Pancreas (tissue), 10 donors: Measurements from ENCODE around the gene TAS2R43. TPM values are rescaled to one million over a fixed set of nuclear protein-coding genes. Genes with fewer than 3 reads are reported as not detected.

Experiments
- ATAC-seq, 4 donors: fragments of 200-7000 bp; cut with Tn5 transposase; one replicate each; pipeline versions ENCODE4 v1.8.0 to v1.9.1; 2020; ENCODE audit warnings: mild to moderate bottlenecking in 4 of 4, moderate library complexity in 4 of 4
- DNase-seq, 6 donors: peaks; one replicate each; pipeline ENCODE4 v3.0.0-alpha.2; 2020
- FAIRE-seq: peaks from 2 replicates; lab custom pipeline; 2012; peaks lifted over from hg19 to GRCh38; lab: Jason Lieb, UNC
- H3K27ac ChIP-seq, 4 donors: fragments of 200-600 bp; sonication (generic); 1 replicate in 3 of 4; 2 replicates in 1 of 4; pipeline versions ENCODE4 v1.5.0 to v1.8.0; 2020
- H3K27me3 ChIP-seq, 4 donors: fragments of 200-600 bp; one replicate each; pipeline ENCODE4 v1.8.0; 2021
- H3K36me3 ChIP-seq, 3 donors: fragments of 200-600 bp; sonication (generic) in 1 of 3; one replicate each; pipeline versions ENCODE4 v1.5.0 to v1.8.0; 2020 to 2021
- H3K4me1 ChIP-seq, 3 donors: fragments of 200-600 bp; one replicate each; pipeline ENCODE4 v1.8.0; 2021
- H3K4me3 ChIP-seq, 4 donors: fragments of 200-600 bp; sonication (generic) in 2 of 4; one replicate each; pipeline versions ENCODE4 v1.5.0 to v1.8.0; 2020 to 2021
- H3K9me3 ChIP-seq, 4 donors: fragments of 200-600 bp; one replicate each; pipeline ENCODE4 v1.8.0; 2021
- whole genome bisulfite sequencing, 2 donors: extraction: QIAGEN DNeasy Blood & Tissue Kit; methylation state at CpG; one replicate each; pipeline ENCODE4 v1.1.7; 2013; 5-methylcytosine and 5-hydroxymethylcytosine counted together
- intact Hi-C, 3 donors: fragments of 100-400 bp; cut with DNase I; formaldehyde crosslinking; loops; one replicate each; pipeline versions ENCODE4 v1.11.1 to v1.14.2; 2022
- polyA plus RNA-seq, 2 donors: library from polyadenylated mRNA; stranded (reverse); fragments of 200-250 nt; gene quantifications; one replicate each; pipeline ENCODE4 v1.2.3, GENCODE V29; 2013
- total RNA-seq, 6 donors: library from RNA; stranded (reverse); fragmentation: NEBNext Ultra II Directional in 4 of 6; extraction: Animal tissue kit (Norgen Biotek cat#: 25700) in 4 of 6; gene quantifications; one replicate each; pipeline versions ENCODE4 v1.2.1 to v1.2.4, GENCODE V29; 2021 to 2023
- TF ChIP-seq, protein P1 (sequence below), 4 donors: fragments of 200-600 bp; sonication (generic) in 3 of 4; IDR thresholded peaks; one replicate each; pipeline versions ENCODE4 v1.5.0 to v1.8.0; 2021; ENCODE audit warnings: antibody characterized with exemption in 4 of 4
- donor health status: healthy with polysubstance abuse.
- donor health status: DM: no; HTN: no; CAD: no; lungs with moderate emphysema.
- donor health status: DM: no; HTN: no; CAD: no.
- donor health status: control.
- donor health status: control.
- donor health status: Bipolar disorder and iron deficiency.
- donor health status: DM: yes; HTN: yes; CAD: no.
- donor health status: DM: no; HTN: no; CAD: no.
- donor health status: DM: no; HTN: no; CAD: no.
- donor health status: DM: yes; HTN: yes; CAD: no.

TAS2R43 gene
- total and polyA plus RNA-seq, 8 donors, result 0.16 to 0.28 (median 0.18) TPM; not detected in 3

DNA sequence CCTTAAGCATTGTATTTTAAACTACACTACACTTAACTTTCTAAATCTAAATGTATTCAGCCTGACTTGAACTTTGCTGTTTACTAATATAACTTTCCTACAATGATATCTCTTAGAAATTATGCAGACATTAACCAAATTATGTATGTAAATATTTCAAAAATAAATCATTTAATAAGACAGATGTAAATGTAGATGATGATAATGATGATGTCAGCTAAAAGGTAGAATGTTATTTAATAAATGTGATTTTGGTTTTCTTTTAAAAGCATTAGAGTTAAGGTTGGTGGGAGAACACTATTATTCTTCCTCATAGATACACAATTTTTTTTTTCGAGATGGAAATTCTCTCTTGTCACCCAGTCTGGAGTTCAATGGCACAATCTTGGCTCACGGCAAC lies 10.1 kb downstream of the TAS2R43 start:
- DNase-seq (no peak), FAIRE-seq (no peak), ATAC-seq (no peak)
- intact Hi-C loops, result no loop called here
- Histone ChIP-seq H3K4me1 (no peaks in the 10 kb centered on the region), H3K4me3 (no peak overlapping the region), H3K27ac (no peak overlapping the region), H3K9me3 (no peaks in the 10 kb centered on the region), H3K27me3 (no peaks in the 10 kb centered on the region), H3K36me3 (no peaks in the 10 kb centered on the region)
- TF ChIP-seq, protein P1, sequence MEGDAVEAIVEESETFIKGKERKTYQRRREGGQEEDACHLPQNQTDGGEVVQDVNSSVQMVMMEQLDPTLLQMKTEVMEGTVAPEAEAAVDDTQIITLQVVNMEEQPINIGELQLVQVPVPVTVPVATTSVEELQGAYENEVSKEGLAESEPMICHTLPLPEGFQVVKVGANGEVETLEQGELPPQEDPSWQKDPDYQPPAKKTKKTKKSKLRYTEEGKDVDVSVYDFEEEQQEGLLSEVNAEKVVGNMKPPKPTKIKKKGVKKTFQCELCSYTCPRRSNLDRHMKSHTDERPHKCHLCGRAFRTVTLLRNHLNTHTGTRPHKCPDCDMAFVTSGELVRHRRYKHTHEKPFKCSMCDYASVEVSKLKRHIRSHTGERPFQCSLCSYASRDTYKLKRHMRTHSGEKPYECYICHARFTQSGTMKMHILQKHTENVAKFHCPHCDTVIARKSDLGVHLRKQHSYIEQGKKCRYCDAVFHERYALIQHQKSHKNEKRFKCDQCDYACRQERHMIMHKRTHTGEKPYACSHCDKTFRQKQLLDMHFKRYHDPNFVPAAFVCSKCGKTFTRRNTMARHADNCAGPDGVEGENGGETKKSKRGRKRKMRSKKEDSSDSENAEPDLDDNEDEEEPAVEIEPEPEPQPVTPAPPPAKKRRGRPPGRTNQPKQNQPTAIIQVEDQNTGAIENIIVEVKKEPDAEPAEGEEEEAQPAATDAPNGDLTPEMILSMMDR (IDR thresholded peaks at IDR 0.05), result no peak
- 97% methylated on average over 2 of the region's 2 CpGs; no CpG with 5 or more reads in 1 of the 2 donors for WGBS, 2 donors

DNA sequence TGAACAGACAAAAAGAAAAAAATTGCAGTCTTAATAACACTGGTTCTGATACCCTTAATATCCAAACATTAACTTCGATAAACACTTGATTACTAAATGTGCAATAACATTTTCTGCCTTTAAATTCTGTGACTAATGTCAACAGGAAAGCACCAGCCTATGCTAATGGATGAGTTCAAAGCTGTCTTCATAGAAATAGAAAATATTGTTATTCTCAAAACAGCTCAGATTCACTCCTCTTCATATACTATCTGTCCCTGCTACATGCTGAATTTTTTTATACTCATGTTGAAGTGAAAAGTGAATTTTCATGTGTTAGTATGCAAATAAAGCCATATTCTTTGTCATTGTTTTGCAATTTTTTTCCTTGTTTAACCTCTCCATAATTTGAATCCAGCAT lies 13.9 kb downstream of the TAS2R43 start:
- FAIRE-seq, result no peak
- WGBS, 2 donors, result 89 to 94% methylated on average over 1 of the region's 1 CpG
- Histone ChIP-seq H3K27ac (no peak overlapping the region), H3K4me3 (no peak overlapping the region), H3K9me3 (no peaks in the 10 kb centered on the region), H3K4me1 (no peaks in the 10 kb centered on the region), H3K36me3 (no peaks in the 10 kb centered on the region), H3K27me3 (no peaks in the 10 kb centered on the region)
- TF ChIP-seq, protein P1 (IDR thresholded peaks at IDR 0.05), result no peak
- ATAC-seq, result no peak
- intact Hi-C loops, result loop anchor here in 1 of 3 donors (10.0 kb wide), 1 partner anchor 63 kb away; no protein-coding TSS in a partner anchor
- DNase-seq, result no peak

DNA sequence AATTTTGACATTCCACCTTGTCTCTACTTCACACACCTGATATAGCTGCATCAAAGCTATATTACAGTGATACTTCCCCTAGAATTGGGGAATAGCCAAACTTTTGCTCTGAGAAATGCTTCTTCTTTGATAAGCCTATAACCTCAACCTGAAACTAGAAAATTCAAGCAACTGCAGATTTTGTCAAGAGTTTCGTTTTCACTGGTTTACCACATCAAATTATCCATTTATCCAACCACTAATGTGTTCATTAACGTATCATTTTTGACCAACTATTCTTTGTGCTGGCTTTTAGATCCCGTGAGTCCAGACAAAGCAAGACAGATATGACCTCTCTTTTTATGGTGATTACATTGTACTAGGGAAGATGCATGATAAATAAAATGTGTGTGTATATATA lies 16.5 kb downstream of the TAS2R43 start:
- H3K36me3 ChIP-seq, result no peaks in the 10 kb centered on the region
- no peak overlapping the region for H3K27ac ChIP-seq
- no peaks in the 10 kb centered on the region for H3K4me1 ChIP-seq
- H3K4me3 ChIP-seq, result no peak overlapping the region
- FAIRE-seq, result no peak
- 0 to 72% methylated on average over 3 of the region's 3 CpGs for WGBS, 2 donors
- intact Hi-C loops, result loop anchor here in 1 of 3 donors (10.0 kb wide), 1 partner anchor 61 kb away; no protein-coding TSS in a partner anchor
- ATAC-seq, result no peak
- TF ChIP-seq, protein P1 (IDR thresholded peaks at IDR 0.05), result no peak
- H3K9me3 ChIP-seq, result no peaks in the 10 kb centered on the region
- no peak for DNase-seq
- no peaks in the 10 kb centered on the region for H3K27me3 ChIP-seq

DNA sequence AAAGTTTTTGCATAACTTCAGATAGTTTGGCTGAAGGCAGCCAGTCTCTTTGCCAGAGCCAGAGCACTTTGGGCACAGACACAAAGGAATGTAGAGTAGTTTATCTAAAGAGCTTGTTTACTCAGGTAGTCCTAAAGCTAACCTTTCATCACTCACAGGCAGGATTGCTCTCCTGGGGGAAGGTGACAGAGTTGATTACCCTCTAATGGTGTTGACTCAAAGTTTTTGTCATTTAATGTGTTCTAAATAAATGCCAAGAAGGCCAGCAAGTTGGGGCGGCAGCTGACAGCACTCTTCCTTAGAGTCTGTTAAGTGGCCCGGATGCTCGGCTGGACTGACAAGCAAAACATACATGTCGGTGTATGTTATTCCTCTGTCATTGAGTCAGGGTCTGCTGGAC lies 20.7 kb downstream of the TAS2R43 start:
- no peak for ATAC-seq

DNA sequence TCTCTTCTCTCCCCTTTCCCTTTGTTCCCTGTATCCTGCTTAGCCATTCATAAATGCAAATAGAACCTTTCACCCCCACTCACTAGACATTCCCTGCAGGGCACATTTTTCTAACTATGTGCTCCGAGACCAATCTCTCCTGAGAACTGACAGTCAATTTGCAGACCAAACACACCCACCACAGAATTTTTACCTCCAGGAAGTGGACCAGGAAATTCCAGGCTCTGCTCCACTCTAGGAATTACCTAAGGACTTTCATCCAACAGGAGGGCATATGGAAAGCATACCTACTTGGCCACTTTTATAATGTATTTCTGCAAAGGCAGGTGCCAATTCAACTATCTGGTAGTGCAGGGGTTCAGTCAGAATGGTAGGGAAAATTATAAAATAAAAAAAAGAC lies 21.1 kb downstream of the TAS2R43 start:
- TF ChIP-seq, protein P1 (IDR thresholded peaks at IDR 0.05), result no peak
- H3K9me3 ChIP-seq, result no peaks in the 10 kb centered on the region
- H3K27ac ChIP-seq, result no peak overlapping the region
- DNase-seq (no peak), FAIRE-seq (no peak), ATAC-seq (no peak)
- H3K4me3 ChIP-seq, result no peak overlapping the region
- H3K4me1 ChIP-seq, result no peaks in the 10 kb centered on the region
- H3K36me3 ChIP-seq, result no peaks in the 10 kb centered on the region
- intact Hi-C loops, result loop anchor here in 1 of 3 donors (10.0 kb wide), 1 partner anchor 56 kb away; no protein-coding TSS in a partner anchor
- WGBS, 2 donors, result 100% methylated on average over 1 of the region's 1 CpG; no CpG with 5 or more reads in 1 of the 2 donors
- no peaks in the 10 kb centered on the region for H3K27me3 ChIP-seq

More for the DNA sequence above, 20.7 kb downstream of the TAS2R43 start:
- H3K9me3 ChIP-seq, result no peaks in the 10 kb centered on the region
- no peaks in the 10 kb centered on the region for H3K4me1 ChIP-seq
- FAIRE-seq (no peak), DNase-seq (no peak)
- intact Hi-C loops, result loop anchor here in 1 of 3 donors (10.0 kb wide), 1 partner anchor 57 kb away; no protein-coding TSS in a partner anchor
- WGBS, 2 donors, result 47 to 64% methylated on average over 4 of the region's 4 CpGs
- no peak overlapping the region for H3K4me3 ChIP-seq
- no peaks in the 10 kb centered on the region for H3K36me3 ChIP-seq
- TF ChIP-seq, protein P1 (IDR thresholded peaks at IDR 0.05), result no peak
- no peaks in the 10 kb centered on the region for H3K27me3 ChIP-seq
- no peak overlapping the region for H3K27ac ChIP-seq
